ENCODE data around the gene TUBGCP4.
"Not testable (repeated sequence)": the region's sequence is repeated elsewhere in the genome, so short reads cannot be mapped to it uniquely, and the experiment has no call there.

TUBGCP4 gene, protein sequence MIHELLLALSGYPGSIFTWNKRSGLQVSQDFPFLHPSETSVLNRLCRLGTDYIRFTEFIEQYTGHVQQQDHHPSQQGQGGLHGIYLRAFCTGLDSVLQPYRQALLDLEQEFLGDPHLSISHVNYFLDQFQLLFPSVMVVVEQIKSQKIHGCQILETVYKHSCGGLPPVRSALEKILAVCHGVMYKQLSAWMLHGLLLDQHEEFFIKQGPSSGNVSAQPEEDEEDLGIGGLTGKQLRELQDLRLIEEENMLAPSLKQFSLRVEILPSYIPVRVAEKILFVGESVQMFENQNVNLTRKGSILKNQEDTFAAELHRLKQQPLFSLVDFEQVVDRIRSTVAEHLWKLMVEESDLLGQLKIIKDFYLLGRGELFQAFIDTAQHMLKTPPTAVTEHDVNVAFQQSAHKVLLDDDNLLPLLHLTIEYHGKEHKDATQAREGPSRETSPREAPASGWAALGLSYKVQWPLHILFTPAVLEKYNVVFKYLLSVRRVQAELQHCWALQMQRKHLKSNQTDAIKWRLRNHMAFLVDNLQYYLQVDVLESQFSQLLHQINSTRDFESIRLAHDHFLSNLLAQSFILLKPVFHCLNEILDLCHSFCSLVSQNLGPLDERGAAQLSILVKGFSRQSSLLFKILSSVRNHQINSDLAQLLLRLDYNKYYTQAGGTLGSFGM

DNA sequence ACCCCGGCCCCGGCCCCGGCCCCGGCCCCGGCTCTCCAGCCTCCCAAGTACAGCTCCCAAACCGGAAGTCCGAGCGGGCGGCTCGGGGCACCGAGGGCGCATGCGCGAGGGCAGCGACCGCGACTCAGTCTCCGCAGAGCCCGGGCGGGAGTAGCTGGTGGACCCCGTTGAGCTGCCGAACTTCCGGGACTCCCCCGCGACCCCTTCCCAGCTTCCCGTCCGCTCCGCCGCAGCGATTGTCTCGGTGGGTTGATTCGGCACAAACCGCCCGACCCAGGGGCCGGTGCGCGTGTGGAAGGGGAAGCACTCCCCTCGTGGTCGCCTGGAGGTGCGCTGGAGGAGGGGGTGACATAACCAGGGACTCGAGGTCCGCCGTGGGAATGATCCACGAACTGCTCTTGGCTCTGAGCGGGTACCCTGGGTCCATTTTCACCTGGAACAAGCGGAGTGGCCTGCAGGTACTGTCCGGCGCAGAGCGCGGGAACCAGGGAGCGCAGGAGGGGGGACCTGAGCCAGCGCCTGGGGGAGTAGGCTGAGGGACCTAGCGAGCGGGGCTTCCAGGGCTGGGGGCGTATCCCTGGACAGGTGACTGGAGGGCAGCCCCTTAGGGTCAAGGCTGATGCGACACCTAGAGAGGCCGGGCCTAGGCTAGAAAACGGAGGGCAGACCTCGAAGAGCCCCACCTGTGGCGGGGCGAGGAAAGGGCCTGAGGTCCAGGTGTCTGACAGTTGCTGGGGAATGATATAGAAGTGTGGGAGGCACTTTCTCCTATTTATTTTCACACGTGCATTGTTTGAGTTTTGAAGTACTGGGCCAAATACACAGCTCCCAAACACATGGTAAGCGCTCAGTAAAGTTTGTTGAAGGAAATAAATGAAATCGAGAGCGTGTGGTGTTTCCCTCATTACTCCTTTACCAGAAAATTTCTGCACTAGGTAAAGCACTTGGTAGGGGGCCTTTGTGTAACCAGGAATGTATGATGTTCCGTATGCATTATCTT lies at the start of gene TUBGCP4, which contains the start of gene ZSCAN29:
Gene TUBGCP4 (plus strand): TSS at position 127 of the 1,000 bp plus-strand sequence. CDS start 254 bp downstream, at position 381.
Gene ZSCAN29 (minus strand): TSS at position 69 of the 1,000 bp plus-strand sequence. CDS start 1,130 bp downstream, outside the sequence.
- peak; percentile 71 for DNase-seq

DNA sequence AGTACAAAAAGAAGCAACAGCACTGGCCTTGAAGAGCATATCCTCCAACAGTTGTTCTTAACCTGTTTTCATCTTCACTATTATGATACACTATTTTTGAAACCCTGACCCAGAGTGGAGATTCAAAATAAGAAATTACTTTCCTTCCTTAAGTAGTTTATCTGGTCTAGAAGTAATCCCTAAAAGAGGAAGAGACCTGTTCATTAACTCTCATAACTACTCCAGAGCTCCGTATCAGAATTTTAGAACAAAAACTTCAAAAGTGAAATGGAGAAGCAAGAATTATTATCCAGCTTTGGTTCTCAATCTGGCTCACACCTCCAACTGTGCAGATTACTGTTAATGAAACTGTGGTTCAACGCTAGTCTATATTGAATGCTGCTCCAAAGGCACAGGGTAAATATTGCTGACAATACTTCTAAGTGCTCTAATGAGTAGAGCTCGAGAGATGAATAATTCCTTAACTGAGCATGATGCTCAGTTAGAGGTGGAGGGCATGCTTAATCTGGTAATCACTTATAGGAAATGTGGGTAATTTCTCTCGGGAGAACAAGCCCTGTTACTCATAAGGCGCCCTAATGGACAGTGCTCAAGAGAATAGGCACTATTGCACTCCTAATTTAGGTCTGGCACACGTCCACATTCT lies 45.7 kb upstream of the TUBGCP4 start:
- DNase-seq = no peak

DNA sequence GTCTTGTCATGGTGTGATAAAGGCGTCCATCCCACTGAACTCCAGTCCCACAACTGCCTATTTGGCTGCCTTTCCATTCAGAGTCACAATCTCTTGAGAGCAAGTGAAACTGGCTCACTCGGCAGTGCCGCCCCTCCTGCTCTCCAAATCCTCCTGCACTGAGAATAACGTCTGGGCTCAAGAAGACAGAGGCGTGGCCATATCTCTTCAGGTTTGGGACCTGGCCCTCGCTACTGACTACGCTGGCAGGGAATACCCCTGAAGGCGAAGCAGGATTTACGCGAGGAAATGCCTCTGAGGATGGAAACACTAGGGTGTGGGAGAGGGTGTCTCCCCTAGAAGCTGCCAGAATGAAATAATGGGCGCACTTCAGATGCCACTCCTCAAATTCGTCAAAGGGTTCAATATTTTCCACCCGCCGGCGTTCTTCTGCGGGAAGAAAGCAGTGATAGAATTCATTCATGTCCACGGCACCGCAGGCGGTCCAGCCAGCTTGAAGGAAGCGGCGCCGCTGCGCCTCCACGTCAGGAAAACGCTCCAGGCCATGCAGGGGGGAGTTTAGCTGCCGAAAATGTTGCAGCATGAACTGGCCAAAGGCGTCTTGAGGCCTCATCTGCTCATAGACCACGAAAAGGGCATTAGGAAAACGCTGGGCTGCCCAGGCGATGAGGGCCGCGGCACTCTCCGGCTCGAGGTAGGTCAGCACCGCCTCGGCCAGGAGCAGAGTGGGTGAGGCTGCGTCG lies 41.5 kb upstream of the TUBGCP4 start:
- DNase-seq = no peak

DNA sequence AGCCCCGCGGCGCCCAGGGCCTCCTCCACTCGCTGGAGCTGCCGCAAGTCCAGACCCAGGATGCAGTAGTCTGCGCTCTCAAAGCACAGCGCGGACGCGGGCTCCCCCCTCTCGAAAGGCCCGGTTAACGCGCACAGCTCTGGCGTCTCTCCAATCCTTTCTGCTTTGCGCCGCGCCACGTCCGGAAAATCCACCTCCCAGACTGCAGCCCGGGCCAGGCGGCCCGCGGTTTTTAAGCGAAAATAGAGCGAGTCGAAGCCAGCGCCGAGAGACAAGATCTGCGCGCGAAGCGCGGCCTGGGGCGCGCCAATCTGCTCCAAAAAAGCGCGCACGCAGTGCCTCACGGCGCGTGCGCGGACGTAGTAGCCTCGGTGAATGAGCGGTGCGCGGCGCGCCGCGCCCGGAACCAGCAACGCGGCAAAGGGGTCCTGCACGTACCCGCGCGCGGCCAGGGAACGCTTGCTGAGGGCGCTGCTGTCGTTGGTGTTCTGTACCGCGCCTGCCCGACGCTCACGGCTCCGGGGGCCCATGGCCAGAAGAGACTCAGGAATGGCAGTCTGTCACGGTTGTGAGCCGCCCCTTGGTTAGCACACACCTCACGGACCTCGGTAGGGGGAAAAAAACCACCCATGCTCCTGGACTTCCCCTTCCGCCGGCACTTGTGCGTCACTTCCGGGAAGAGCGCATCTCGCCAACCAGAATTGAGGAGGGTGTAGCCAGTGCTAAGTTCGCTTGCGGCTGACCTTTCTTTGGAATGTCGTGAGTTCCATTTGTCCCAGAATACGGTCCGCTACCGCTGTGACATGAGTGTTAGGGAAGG lies 40.7 kb upstream of the TUBGCP4 start, which contains the start of gene LCMT2:
Gene LCMT2 (minus strand): TSS at position 614 of the 820 bp plus-strand sequence. CDS start 84 bp downstream, at position 530.
- peak; percentile 94 for DNase-seq

- DNase-seq = no peak
These were observed 40.2 kb upstream of the TUBGCP4 start for GRCh38 chr15:43330780-43331087.

GRCh38 chr15:43346305-43346704 lies 24.6 kb upstream of the TUBGCP4 start:
- DNase-seq = no peak

DNA sequence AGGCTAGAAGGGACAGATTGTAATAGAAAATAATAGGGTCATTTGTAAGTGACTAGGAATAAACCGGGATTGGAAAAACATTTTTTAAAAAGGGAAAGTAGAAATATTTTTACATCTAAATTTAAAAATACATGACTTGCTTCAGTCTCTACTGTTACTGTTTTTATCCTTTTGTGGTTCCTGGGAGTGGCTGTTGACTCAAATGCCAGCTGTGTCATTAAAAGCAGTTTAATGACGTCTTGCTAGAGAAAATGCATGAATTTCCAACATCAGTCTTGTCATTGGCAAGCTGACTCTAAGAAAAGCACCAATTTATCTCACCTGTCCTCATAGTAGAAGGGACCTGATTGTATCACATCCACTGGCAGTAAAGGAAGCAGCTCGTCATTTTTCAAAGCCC lies 23.8 kb upstream of the TUBGCP4 start:
- DNase-seq = no peak

GRCh38 chr15:43352693-43353382 lies 18.1 kb upstream of the TUBGCP4 start:
- DNase-seq = no peak

GRCh38 chr15:43360821-43361220 lies 10.1 kb upstream of the TUBGCP4 start:
- no peak for DNase-seq

- DNase-seq = no peak
These were observed 9.5 kb upstream of the TUBGCP4 start for GRCh38 chr15:43361313-43361903.

GRCh38 chr15:43370310-43370974 lies 459 bp upstream of the TUBGCP4 start:
- DNase-seq = peak; percentile 8

- peak; percentile 13 for DNase-seq
These were observed 5.3 kb downstream of the TUBGCP4 start for GRCh38 chr15:43376017-43376705.

- DNase-seq = no peak
These were observed 7.7 kb downstream of the TUBGCP4 start for GRCh38 chr15:43378601-43379000.

DNA sequence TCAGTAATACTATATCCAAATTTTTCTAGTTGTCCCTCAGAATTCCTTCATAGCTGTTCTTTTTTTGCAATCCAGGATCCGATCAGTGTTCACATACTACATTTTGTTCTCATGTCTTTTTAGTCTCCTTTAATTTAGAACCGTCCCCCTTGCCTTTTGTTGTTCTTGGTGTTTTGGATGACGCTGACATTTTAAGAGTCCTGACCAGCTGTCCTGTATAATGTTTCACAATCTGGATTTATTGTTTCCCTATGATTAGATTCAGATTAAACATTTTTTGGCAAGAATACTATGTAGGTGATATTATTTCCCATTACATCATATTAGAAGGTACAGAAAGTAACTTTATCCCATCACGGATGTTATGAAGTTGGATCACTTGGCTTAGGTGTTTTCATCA lies 11.4 kb downstream of the TUBGCP4 start:
- no peak for DNase-seq

DNA sequence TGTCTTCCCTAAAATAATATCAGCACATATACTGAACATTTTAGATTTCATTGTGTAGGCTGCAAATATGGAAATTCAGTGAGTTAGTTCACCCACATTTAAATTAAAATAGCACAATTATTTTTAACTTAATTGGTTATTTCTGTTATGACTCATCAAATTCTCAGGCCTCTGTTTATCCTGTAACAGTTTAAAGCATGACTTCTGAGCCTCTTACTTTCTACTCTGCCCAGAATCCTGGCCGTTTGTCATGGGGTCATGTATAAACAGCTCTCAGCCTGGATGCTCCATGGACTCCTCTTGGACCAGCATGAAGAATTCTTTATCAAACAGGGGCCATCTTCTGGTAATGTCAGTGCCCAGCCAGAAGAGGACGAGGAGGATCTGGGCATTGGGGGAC lies 12.2 kb downstream of the TUBGCP4 start:
- peak; percentile 8 for DNase-seq

GRCh38 chr15:43390723-43391122 lies 19.8 kb downstream of the TUBGCP4 start:
- DNase-seq = peak; percentile 43

- DNase-seq = not testable (repeated sequence)
These were observed 22.7 kb downstream of the TUBGCP4 start for GRCh38 chr15:43393592-43393991.

DNA sequence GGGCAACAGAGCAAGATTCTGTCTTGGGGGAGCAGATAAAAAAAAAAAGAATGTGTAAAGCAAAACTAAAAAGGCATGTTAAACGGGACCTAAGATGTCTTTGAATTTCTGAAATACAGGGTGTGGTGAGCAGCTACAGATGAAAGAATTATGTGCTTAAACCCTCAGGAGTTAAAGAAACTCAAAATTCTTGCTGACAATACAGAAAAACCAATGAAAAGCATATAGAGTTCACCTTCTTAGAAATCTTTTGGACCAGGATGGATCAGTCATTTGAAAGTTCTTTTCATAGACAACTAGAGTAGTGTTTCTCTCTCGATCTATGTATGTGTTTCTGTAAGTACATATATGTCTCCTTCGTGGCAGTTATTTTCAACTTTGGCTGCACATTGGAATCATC lies 31.4 kb downstream of the TUBGCP4 start:
- DNase-seq = no peak
